Hepatocyte (in vitro differentiated cells): ENCODE data around the gene FGD5.

Experiments
- CTCF ChIP-seq: fragments of 200-600 bp; sonication (generic); IDR thresholded peaks from 2 replicates; pipeline ENCODE4 v1.5.1; 2016; ENCODE audit warnings: antibody characterized with exemption, mild to moderate bottlenecking; ENCODE audit not compliant: poor library complexity
- EZH2 ChIP-seq: fragments of 200-600 bp; sonication (generic); IDR thresholded peaks from 2 replicates; pipeline ENCODE4 v1.6.1; 2016; ENCODE audit warnings: antibody characterized with exemption, mild to moderate bottlenecking, borderline replicate concordance

- no peak for TF ChIP-seq CTCF
- no peak for TF ChIP-seq EZH2
Measured at GRCh38 chr3:14869917-14870782, 51.4 kb downstream of the FGD5 start.
